SK-N-SH (cell line): ENCODE measurements around the gene CDHR3. TPM values are rescaled to one million over a fixed set of nuclear protein-coding genes. Genes with fewer than 3 reads are reported as not detected.

Experiments
- CHD2 ChIP-seq: fragments of 150-350 bp; IDR thresholded peaks from 2 replicates; pipeline ENCODE4 v1.6.1; 2018; ENCODE audit warnings: low read length; ENCODE audit not compliant: partially characterized antibody
- EZH2phosphoT487 ChIP-seq: fragments of 200-600 bp; sonication (generic); IDR thresholded peaks from 2 replicates; pipeline ENCODE4 v1.6.1; 2017; ENCODE audit warnings: low read depth, mixed run types, mild to moderate bottlenecking, antibody characterized with exemption, moderate library complexity, borderline replicate concordance
- FOSL2 ChIP-seq: IDR thresholded peaks from 2 replicates; pipeline ENCODE4 v1.4.0; 2012; ENCODE audit warnings: low read depth, mild to moderate bottlenecking, moderate library complexity, borderline replicate concordance
- FOXJ3 ChIP-seq: sonication (generic); formaldehyde crosslinking; IDR thresholded peaks from 2 replicates; pipeline ENCODE4 v1.5.1; 2020; ENCODE audit warnings: mild to moderate bottlenecking, missing genetic modification reagents
- NRF1 ChIP-seq: IDR thresholded peaks from 2 replicates; pipeline ENCODE4 v1.6.1; 2012; ENCODE audit warnings: low read depth, mild to moderate bottlenecking, low read length
- REST ChIP-seq: IDR thresholded peaks from 2 replicates; pipeline ENCODE4 v1.6.1; 2012; ENCODE audit warnings: mild to moderate bottlenecking, low read depth, low read length, moderate library complexity
- RXRA ChIP-seq: IDR thresholded peaks from 2 replicates; pipeline ENCODE4 v1.4.0; 2012; ENCODE audit warnings: low read depth, mild to moderate bottlenecking, borderline replicate concordance
- TAF1 ChIP-seq: IDR thresholded peaks from 2 replicates; pipeline ENCODE4 v1.6.1; 2012; ENCODE audit warnings: low read depth, mild to moderate bottlenecking, low read length, moderate library complexity, borderline replicate concordance
- TCF12 ChIP-seq: IDR thresholded peaks from 2 replicates; pipeline ENCODE4 v1.4.0; 2012
- USF1 ChIP-seq: IDR thresholded peaks from 2 replicates; pipeline ENCODE4 v1.4.0; 2012; ENCODE audit warnings: low read depth, borderline replicate concordance
- USF2 ChIP-seq: fragments of 150-350 bp; IDR thresholded peaks from 2 replicates; pipeline ENCODE4 v1.6.1; 2017; ENCODE audit warnings: antibody characterized with exemption, low read length, low read depth, borderline replicate concordance
- ZBTB33 ChIP-seq: IDR thresholded peaks from 2 replicates; pipeline ENCODE4 v1.4.0; 2012; ENCODE audit warnings: low read depth, borderline replicate concordance
- polyA plus RNA-seq, 3 experiments: library from polyadenylated mRNA; depleted of rRNA; stranded (reverse); fragments of >200 nt; gene quantifications; 2 replicates each; pipeline ENCODE4 v1.2.3, GENCODE V29; 2012

Gene CDHR3
- polyA plus RNA-seq, 1 of the 3 experiments (the other 2 are of a cell fraction) = 7.5 TPM

- TF ChIP-seq USF2 (no peak), FOSL2 (peak; percentile 97), REST (peak; percentile 86), TAF1 (peak; percentile 75; the same call in 1 of the 2 replicates), TCF12 (peak; percentile 72), NRF1 (no peak), EZH2phosphoT487 (no peak), RXRA (0 out of 2 replicates have a peak, but pooled peaks have one; percentile 66), ZBTB33 (no peak), FOXJ3 (CRISPR knock-in tag) (no peak), USF1 (no peak), CHD2 (peak; percentile 6)
Observed at GRCh38 chr7:106064771-106065574, 101.9 kb downstream of the CDHR3 start (continued).
